ENCODE results near the gene NDRG2. TPM values are rescaled to one million over a fixed set of nuclear protein-coding genes. Genes with fewer than 3 reads are reported as not detected.

The NDRG2 gene
- total RNA-seq, 1 donor from 2014 or later, result 33.1 TPM

DNA sequence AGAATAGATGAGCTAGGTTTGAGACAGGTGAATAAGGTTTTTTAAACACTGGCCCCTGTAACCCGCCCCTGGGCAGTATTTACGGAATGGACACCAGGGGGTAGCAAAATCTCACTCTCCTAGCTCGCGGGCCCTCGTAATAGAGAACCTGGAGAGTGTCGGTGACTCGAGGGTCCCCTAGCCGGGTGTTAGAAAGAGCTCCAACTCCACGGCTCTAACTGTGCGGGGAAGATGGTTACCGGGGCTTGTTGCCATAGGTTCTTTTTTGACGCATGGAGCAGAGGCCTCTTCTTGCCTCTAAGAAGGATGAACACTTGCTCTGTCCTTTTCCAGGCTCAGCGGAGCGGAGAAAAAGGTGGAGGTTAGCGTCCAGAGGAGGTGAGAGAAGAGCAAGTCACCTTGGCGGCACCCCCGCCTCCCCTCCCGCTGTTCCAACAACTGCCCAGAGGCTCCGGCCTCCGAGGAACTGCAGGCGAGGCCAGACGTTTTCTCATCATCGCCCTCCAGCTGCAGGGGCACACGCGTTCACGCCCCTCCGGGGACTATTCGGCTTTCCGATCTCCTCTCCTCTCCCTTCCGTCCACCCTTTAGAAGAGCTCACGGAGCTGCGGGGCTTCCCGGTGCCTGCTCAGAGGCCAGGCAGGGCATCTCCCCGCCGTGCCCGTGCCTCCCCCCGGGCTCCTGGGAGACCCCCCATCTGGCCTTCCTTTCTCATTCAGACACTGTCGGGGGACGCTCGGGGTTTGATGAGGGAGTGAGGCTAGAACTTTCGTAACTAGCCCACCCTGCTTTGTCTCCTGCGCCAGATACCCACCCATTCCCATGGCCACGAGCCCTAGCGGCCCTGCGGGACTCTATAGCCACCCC, 43.9 kb upstream of the NDRG2 start:
- Mint-ChIP-seq H3K4me3 (ENCODE audit: unreplicated experiment) (peak overlapping the region; percentile 90), H3K27me3 (ENCODE audit: unreplicated experiment) (peaks cover 24% of the 10 kb centered on the region), H3K9me3 (ENCODE audit: unreplicated experiment) (peaks cover 15% of the 10 kb centered on the region)

DNA sequence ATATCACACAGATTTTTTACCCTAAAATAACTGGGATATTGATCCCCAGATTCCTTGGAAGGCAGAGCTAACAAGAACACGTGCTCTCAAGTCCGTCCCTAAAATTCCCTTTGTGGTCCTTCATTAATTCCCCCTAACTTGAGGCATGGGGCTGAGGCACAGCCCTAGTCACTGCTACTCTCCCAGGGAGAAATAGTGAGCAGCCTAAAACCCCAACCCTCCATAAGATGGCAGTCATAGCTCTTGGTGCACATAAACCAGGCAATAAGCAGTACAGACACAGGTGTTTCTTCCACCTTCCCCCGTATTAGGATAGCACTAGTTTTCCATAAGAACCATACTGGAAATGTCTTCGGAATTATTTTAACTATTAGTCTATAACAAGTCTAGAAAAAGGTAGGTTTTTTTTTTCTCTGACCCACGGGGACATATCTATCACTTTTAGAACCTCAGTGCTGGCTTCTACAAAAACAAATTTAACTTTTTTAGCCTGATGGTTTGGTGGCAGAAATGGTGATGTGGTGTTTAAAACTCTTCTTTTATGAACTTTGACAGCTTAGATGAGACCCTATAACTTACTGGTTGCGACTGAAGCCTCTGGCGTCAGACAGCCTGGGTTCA, 42.1 kb upstream of the NDRG2 start:
- H3K27me3 Mint-ChIP-seq (ENCODE audit: unreplicated experiment), result peaks cover 14% of the 10 kb centered on the region
- peaks cover 11% of the 10 kb centered on the region for H3K9me3 Mint-ChIP-seq (ENCODE audit: unreplicated experiment)

More for the DNA sequence above, 43.9 kb upstream of the NDRG2 start:
- DNase-seq, result peak; percentile 70
- peaks cover 6% of the 10 kb centered on the region for H3K36me3 Mint-ChIP-seq (ENCODE audit: unreplicated experiment)
- no peak overlapping the region for H3K27ac Mint-ChIP-seq (ENCODE audit: unreplicated experiment)
- TF ChIP-seq, protein P1, sequence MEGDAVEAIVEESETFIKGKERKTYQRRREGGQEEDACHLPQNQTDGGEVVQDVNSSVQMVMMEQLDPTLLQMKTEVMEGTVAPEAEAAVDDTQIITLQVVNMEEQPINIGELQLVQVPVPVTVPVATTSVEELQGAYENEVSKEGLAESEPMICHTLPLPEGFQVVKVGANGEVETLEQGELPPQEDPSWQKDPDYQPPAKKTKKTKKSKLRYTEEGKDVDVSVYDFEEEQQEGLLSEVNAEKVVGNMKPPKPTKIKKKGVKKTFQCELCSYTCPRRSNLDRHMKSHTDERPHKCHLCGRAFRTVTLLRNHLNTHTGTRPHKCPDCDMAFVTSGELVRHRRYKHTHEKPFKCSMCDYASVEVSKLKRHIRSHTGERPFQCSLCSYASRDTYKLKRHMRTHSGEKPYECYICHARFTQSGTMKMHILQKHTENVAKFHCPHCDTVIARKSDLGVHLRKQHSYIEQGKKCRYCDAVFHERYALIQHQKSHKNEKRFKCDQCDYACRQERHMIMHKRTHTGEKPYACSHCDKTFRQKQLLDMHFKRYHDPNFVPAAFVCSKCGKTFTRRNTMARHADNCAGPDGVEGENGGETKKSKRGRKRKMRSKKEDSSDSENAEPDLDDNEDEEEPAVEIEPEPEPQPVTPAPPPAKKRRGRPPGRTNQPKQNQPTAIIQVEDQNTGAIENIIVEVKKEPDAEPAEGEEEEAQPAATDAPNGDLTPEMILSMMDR (IDR thresholded peaks at IDR 0.05; ENCODE audit: partially characterized antibody, unreplicated experiment), result peak; percentile 49
- H3K4me1 Mint-ChIP-seq (ENCODE audit: low read depth, unreplicated experiment), result peaks cover 18% of the 10 kb centered on the region

DNA sequence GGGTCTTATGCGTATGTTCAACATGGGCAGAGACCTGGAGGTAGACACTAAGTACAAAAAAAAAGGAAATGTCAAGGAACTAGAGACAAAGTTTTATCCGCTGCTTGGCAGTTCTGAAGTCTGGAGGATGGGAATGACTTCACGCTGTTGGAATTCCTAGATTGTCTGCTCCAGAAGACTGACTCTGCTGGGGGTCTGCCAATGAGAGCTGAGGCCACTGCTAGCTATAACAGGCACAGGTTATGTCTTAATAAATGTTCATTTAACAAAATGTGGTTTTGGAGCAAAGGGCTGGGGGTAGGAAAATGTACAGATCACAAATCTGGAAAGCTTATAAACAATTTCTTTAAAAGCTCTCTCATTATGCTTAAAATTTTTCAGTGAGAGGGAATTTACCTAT, 38.6 kb upstream of the NDRG2 start:
- Mint-ChIP-seq H3K27ac (ENCODE audit: unreplicated experiment) (no peak overlapping the region), H3K4me1 (ENCODE audit: low read depth, unreplicated experiment) (peaks cover under 1% of the 10 kb centered on the region), H3K4me3 (ENCODE audit: unreplicated experiment) (no peak overlapping the region), H3K27me3 (ENCODE audit: unreplicated experiment) (peaks cover 2% of the 10 kb centered on the region), H3K36me3 (ENCODE audit: unreplicated experiment) (no peaks in the 10 kb centered on the region), H3K9me3 (ENCODE audit: unreplicated experiment) (peaks cover 7% of the 10 kb centered on the region)
- TF ChIP-seq, protein P1 (IDR thresholded peaks at IDR 0.05; ENCODE audit: partially characterized antibody, unreplicated experiment), result no peak
- DNase-seq, result no peak

More for the DNA sequence above, 42.1 kb upstream of the NDRG2 start:
- DNase-seq, result no peak
- TF ChIP-seq, protein P1 (IDR thresholded peaks at IDR 0.05; ENCODE audit: partially characterized antibody, unreplicated experiment), result no peak
- Mint-ChIP-seq H3K4me1 (ENCODE audit: low read depth, unreplicated experiment) (peaks cover 9% of the 10 kb centered on the region), H3K27ac (ENCODE audit: unreplicated experiment) (no peak overlapping the region), H3K4me3 (ENCODE audit: unreplicated experiment) (no peak overlapping the region), H3K36me3 (ENCODE audit: unreplicated experiment) (no peaks in the 10 kb centered on the region)

DNA sequence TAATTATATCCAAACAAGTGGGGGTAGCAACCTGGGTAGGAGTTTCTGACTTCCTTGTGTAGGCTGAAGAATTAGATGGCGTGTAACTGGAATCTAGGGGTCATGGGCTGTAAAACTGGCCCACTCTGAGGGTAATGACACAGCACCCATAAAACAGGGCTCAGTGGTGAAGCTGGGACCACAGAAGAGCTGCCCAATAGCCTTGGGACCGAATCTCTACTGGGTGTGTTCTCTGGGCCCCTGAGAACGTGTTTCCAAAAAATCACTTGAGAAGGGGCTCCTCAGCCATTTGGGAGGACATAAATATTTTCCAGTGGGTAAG, 36.4 kb upstream of the NDRG2 start:
- Mint-ChIP-seq H3K4me3 (ENCODE audit: unreplicated experiment) (no peak overlapping the region), H3K9me3 (ENCODE audit: unreplicated experiment) (no peaks in the 10 kb centered on the region)
- TF ChIP-seq, protein P1 (IDR thresholded peaks at IDR 0.05; ENCODE audit: partially characterized antibody, unreplicated experiment), result no peak

More for the DNA sequence above, 36.4 kb upstream of the NDRG2 start:
- Mint-ChIP-seq H3K36me3 (ENCODE audit: unreplicated experiment) (no peaks in the 10 kb centered on the region), H3K27me3 (ENCODE audit: unreplicated experiment) (no peaks in the 10 kb centered on the region), H3K27ac (ENCODE audit: unreplicated experiment) (no peak overlapping the region), H3K4me1 (ENCODE audit: low read depth, unreplicated experiment) (no peaks in the 10 kb centered on the region)
- DNase-seq, result no peak

Measured in glutamatergic neuron (in vitro differentiated cells).